ENCODE results near the gene BCL11A.
"Not testable (repeated sequence)": the region's sequence is repeated elsewhere in the genome, so short reads cannot be mapped to it uniquely, and the experiment has no call there.

BCL11A gene

DNA sequence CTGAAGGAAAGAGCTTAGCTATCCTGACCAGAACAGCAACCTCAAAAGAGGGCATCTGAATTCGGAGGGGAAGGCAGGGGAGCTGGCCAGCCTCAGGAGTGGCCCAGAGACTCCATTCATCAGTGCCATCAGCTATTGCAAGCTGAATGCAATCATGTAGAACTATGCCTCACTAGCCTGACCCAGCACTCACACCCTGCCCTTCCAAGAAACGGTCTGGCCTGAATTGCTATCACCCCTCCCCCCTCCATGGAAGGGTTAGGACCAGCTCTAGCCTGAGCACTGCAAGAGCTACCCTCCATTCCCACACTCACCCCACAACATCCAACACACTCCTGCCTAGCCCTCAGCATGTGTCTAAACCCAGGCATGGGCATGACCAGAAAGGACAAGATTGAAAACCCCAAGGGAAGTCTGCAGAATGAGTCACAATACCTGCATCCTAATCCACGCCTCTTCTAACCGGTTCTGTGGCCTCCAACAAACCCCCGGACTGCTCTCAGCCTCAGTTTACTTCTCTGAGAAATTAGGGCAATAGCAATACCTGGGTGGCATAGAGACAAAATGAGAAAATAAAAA, 120.3 kb downstream of the BCL11A start:
- no peak for DNase-seq (ENCODE audit: low read depth in 2 of 2)

DNA sequence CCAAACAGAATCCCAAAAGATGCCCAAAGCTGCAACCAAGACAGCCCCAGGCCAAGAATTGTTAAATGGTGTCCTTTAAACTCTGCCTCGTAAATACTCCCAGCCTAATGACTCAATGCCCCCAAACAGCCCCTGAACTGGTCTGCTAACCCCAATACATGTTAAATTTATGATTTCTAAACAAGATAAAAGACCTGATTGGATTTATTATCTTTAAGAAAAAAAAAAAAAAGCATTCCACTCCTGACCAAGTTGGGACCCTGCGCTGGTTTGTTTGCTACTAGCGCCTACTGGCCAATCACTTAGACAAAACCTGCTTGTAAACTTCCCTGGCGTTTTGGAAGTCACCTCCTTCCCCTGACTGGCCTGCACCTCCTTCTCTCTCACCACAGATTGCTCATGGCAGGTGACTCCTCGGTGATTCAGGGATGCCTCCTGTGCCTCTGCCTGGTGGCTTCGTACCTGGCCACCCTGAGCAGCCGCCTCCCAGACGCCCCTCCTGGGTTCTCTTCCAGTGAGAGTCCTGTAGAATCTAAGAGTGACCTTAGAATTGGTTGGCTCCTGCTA, 121.3 kb downstream of the BCL11A start:
- DNase-seq (ENCODE audit: low read depth in 2 of 2): no peak

DNA sequence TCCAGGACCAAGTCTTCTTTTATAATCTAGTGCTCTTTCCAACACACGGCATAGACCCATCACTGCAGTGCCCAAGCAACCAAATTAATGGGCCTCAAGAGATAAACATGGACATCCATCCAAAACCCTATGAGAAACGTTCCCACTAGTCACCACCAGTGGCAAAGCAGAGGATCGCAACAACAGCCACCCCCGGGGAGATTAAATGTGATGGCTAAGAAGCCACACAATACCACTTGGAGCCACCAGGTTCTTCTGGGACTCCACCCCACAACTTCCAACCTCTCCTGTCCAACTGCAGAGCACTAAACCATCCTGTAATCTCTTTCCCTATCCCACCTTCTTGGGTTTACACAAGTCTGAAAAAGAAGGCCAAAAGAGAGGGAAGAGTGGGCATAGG, 123.8 kb downstream of the BCL11A start:
- no peak for DNase-seq (ENCODE audit: low read depth in 2 of 2)

DNA sequence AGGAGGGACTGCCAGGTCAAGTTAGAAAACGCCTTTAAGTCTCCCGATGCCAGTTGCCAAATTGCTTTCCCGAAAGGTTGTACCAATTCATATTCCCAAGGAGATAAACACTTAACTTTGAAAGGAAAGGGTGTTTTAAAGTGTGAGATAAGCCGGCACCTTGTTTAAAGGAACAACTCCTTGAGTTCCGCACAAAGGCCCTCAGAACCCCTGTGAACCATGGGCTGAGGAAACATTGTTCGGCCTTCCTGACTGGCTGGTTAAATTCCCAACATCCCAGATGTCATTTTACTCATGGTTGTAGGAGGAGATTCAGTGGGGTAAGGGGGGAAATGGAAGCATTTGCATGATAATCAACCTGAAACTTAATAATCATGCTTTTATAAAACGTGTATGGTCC, 126.6 kb downstream of the BCL11A start:
- DNase-seq (ENCODE audit: low read depth in 2 of 2): no peak

DNA sequence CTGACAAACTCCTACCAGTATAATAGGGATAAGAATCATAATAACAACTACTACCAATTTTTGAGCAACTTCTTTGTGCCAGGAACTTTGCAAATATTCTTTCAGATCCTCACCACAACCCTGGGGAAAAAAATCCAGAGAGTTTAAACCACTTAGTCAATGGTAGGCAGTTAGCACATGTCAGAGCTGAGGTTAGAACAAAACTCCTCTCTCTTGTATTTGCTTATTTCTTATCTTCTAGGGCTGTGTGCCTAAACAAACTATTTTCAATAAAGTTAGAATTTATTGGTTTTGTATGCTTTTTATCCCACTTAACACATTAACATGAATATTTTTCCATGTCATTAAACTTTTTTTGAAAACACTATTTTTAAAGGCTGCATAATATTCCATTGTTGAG, 127.1 kb downstream of the BCL11A start:
- no peak for DNase-seq (ENCODE audit: low read depth in 2 of 2)

DNA sequence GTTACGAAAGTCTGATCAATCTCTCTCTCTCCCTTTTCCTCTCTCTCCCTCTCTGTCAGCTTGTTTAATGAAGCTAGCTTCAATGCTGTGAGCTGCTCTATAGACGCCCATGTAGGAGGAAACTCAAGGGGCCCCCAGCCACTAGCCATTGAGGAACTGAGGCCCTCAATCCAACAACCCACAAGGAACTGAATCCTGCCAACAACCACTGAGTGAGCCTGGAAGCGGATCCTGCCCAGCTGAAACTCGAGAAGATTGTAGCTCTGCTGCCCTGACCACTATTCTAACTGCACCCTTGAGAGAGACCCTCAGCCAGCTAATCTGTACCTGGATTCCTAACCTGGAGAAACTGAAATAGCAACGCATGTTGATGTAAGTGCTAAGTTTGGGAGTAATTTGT, 129.2 kb downstream of the BCL11A start:
- no peak for DNase-seq (ENCODE audit: low read depth in 2 of 2)

DNA sequence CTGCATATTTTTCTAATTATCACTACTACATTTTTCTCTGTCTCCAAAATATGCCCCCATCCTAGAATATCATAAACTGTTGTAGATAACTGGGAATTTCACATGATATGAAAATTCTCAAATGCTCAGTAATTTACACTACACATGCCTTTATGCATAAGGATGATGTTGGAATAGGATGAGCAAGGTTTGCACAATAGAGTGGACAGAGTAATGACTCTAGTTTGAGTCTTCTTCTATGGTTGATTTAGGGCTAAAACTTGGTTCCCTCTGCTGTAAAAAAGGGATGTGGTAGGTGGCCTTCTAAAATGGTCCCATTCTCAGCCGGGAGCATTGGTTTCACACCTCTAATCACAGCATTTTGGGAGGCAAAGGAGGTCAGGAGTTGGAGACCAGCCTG, 129.9 kb downstream of the BCL11A start:
- no peak for DNase-seq (ENCODE audit: low read depth in 2 of 2)

DNA sequence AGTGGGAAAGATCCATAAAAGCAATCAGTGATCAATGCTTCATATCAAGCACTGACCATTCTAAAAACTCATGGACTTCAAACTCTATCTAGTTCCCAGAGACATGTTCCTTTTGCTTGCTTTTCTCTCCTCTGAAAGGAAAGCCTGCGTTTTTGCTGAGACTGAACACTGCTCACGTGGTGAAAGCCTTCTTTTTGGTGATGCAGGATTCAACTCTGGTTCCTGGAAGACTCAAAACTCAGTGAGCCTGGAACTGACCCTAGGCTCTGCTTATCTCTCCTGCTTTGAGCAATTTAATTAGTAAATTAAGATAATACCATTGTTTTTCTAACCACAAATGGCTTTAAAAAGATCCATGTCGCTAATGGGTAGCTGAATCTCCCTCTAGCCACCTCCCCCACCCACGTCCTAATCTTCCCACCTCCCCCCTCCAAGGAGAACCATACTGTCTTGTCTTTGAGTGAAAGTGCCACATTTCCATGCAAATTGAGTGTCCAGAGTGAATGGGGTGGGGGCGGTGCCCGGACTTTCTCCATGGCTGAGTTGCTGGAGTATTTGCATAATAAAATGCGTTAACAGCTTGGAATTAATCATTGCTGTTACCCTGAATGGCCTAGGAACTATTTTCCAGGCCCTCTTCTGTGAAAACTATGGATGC, 130.5 kb downstream of the BCL11A start:
- no peak for DNase-seq (ENCODE audit: low read depth in 2 of 2)

DNA sequence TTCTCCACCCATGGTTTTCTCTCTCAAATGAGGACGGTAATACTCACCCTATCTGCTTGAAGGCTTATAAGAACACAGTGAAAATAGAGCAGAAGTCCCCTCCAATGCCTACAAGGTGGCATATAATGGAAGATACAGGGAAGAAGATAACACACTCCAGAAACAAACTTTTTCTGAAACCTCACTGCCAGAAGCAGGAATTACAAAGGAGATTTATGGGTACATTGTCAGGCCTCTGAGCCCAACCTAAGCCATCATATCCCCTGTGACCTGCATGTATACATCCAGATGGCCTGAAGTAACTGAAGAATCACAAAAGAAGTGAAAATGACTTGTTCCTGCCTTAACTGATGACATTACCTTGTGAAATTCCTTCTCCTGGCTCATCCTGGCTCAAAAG, 136.2 kb downstream of the BCL11A start:
- not testable (repeated sequence) for DNase-seq (ENCODE audit: low read depth in 2 of 2)

DNA sequence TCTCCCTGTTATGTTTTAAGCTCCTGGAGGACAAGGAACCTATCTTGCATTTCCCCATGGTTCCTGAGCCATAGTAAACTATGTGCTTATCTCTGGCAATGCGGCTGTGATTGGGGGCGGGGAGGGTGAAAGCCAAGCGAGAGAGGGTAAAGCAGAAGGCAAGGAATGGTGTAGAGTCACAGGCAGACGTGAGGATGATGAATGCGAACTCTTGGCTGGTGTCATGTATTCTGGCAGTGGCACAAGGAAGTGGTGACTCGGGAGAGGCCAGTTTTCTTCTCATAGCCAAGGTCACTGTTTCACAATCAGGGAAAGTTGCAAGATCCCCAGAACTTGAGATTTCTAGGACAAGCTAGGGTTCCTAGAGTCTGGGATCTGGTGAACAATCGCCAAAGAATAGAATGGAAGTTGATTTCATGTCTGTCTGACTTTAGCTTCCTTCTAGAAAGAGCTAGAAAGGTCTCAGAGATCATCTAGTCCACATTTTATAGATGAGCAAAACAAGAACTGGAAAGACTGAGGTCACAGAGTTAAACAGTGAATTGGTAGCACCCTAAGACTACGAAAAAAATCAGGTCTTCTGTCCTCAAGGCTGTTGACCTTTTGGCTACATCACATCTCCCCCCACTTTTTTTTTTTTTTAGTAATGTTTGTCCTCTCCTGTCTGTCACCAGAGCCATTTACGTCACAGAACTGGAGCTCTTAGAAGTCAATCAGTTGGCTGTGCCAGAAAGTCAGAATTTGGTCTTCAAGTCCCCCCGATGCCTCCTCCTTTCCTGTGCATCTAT, 137.0 kb downstream of the BCL11A start:
- DNase-seq (ENCODE audit: low read depth in 2 of 2): no peak

DNA sequence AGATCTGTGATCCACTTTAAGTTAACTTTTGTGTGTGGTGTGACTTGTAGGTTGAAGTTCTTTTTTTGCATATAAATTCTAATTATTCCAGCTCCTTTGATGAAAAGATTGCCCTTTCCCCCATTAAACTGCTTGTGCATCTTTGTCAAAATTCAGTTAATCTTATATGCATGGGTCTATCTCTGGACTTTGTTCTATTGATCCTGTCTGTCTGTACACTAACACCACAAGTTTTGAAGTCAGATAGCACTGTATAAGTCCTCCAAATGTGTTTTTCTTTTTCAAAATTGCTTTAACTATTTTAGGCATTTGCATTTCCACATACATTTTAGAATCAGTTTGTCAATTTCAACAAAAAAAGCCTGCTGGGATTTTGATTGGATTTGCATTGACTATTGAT, 137.6 kb downstream of the BCL11A start:
- DNase-seq (ENCODE audit: low read depth in 2 of 2): no peak

DNA sequence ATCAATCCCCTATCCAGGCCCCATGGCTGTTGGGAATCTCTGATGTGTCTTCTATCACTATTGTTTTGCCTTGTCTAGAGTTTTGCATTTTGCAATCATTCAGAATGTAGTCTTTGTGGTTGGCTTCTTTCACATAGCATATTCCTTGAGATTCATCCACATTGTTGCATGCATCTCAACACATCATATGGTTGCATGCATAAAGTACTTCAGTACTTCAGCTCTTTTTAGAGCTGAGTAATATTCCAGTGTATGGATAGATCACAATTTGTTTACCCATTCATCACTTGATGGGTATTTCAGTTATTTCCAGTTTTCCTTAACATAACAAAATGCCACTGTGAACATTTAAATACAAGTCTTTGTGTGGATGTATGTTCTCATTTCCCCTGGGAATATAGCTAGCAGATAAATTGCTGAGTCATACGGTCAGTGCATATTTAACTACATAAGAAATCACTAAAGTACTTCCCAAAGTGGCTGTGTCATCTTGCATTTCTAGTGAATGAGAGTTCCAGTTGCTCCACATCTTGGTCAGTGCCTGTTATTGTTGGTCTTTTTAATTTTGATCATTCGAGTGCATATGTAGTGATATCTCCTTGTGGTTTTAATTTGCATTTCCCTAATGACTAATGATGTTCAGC, 138.8 kb downstream of the BCL11A start:
- no peak for DNase-seq (ENCODE audit: low read depth in 2 of 2)

DNA sequence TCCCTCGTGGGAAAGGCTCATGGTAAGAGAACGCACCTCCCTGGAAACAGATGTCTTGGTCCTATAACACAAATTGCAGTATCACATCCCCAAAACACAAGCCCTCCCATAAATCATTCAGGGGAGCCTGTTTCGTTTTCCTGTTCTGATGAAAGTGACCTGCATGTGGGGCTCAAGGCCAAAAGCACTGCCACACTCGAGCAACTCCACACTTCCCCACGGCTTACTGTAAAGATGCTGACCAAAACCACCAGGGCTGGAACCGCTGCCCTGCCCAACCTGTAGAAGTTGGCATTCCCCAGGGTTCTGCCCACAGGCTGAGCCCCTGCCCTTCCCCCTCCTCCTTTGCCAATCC, 139.7 kb downstream of the BCL11A start:
- DNase-seq (ENCODE audit: low read depth in 2 of 2): no peak

DNA sequence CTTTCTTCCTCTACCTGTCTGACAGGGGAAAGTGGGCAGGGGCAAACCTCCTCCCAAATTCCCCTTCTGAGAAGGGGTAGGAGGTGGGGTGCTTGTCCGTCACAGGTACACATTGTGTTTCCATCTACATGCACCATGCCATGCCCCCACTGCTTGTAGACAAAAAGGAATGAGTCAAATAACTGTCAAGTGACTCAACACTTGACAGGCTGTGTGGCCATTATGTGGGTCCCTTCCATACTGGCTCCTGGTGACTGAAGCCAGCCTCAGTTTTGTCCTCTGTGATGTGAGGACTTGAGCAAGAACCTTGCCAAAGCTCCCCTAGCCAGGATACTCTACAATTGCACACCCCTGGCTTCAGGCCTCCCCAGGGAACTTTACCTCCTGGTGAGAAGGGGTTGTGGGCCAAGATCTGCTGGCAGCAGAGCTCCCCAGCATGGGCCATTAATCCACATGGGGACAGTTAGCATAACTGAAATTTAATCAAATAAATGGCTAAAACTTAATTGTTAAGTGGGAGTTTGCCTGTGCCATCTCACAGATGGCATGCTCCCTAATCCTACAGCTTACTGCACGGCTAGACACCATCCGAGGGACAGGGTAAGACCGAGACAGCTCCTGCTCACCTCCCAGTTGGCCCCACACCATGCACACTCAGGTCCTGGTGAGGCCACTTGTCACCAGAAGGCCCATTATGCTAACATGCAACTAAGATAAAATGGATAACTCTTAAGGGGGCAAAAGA, 140.2 kb downstream of the BCL11A start:
- no peak for DNase-seq (ENCODE audit: low read depth in 2 of 2)

DNA sequence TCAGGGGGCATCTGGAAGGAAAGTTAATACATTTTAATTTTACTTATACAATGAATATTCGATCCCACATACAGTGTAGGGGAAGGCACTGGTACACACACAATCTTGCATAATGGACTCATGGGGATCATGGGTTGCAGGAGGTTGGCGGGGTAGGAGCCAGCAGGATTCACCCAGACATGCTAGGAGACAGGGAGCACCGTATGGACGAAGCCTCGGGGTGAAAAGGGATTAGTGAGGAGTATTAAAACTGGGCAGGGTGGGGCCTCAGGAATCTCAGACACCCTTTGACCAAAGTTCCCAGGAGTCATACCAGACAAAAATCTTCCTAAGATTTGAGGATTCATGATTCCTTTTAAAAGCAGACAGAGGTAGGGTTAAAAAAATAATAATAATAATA, 140.8 kb downstream of the BCL11A start:
- no peak for DNase-seq (ENCODE audit: low read depth in 2 of 2)

DNA sequence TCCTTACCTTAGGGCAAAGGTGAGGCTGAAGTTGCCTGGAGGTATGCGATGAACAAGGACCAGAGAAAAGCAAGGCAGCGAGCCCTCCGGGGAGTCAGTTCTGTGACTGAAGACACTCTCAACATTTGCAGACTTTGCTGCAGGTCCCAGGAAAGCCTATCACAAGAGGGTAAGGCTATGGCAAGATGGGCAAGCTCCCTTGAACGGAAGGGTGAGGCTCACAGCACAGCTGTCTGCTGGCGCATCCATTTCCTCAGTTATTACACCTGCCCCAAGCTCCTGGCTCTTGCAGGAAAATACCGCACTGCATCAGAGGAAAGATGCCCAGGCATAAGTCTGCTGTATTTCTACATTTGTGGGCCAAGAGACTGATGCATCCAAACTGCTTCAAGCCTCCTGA, 141.4 kb downstream of the BCL11A start:
- DNase-seq (ENCODE audit: low read depth in 2 of 2): no peak

DNA sequence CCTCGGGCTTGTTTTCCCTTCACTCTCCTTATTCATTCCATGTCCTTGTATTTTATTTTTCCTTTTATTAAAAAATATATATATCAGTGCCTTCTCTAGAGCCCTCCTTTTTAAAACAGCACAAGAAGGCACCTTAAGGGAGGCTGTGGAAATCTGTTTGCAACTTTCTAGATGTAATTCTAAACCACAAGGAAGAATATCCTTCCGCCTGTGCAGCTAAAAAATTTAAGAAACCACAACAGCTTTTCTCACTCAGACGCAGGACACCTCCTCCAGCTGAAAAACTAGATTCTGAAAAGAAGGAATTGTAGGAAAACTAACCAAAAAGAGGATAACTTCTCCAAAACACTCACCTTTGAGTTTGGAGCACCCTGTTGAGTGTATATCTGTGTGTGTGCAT, 142.2 kb downstream of the BCL11A start:
- DNase-seq (ENCODE audit: low read depth in 2 of 2): no peak

DNA sequence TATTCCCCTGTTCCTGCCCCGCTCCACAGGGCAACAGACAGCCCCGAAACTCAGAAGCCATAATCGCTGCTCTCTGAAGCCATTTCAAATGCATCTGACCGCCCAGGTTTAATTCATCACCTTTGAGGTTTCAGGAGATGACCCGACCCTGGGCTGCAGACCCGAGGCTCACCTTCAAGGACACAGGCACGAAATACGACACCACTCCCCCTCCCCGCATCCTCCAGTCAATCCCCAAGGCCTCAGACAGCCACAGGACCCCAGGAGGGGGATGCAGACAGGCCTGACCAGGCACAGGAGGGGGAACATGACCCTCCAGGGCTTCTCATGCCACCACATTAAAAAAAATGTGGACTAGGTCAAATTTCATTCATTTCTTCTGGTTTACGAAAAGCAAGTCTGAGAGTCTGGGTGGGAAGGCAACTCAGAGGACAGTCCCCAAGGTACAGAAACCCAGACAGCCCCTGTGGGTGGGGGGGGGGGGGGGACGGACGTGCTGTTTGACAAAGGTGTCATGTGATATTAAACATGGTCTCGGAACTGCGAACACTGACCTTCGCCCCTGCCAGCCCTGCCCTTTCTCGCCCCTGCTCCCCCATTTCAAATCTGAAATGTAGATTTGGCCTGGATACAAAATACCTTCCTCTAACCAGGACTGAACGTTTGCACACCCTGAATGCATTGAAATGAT, 142.9 kb downstream of the BCL11A start:
- no peak for DNase-seq (ENCODE audit: low read depth in 2 of 2)

DNA sequence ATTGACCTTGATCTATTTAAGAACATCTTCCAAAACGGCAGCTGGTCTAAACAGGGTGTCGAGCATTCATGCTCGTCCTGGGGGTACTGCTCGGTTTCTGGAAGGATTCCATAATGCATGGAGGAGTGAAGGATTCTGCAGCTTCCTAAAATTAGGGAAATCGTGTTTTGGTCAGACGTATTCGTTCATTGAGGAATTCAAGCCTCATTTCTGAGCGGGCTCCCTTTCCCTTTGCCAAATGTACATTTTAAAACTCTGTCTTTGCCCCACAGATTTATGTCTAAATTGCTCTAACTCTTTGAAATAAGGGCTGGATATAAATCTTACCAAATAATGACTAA, 144.0 kb downstream of the BCL11A start:
- no peak for DNase-seq (ENCODE audit: low read depth in 2 of 2)

DNA sequence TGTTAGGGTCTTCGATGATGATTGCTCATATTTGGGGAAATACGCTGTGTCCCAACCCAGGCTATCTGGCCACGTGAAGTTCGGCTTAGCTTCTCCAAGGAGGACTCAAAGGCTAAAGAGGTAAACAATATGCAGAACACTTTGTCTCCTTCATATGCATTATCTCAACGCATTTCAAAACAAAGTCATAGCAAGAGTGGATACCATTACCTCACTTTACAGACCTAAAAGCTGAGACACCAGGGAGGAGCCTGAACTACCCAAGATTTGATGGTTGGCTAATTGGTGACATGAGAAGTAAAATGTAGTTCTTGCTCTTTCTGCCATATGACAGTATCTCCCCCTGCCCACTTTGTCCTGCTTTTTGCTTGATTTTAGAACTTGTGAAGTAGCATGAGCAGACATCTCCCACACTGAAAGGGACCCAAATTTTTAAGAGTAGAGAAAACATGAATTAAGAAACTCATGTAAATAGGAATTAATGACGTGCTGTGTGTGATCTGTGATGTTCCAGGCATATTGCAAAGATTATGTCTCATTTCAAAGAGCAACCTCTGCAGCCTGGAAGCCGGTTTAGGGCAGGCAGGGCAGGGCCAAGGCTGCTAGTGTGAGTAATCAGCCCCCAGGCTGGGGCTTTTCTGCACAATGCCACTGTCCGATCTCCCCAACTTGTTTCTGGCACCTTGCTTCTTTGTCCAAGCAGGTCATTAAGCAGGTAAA, 144.5 kb downstream of the BCL11A start:
- no peak for DNase-seq (ENCODE audit: low read depth in 2 of 2)

DNA sequence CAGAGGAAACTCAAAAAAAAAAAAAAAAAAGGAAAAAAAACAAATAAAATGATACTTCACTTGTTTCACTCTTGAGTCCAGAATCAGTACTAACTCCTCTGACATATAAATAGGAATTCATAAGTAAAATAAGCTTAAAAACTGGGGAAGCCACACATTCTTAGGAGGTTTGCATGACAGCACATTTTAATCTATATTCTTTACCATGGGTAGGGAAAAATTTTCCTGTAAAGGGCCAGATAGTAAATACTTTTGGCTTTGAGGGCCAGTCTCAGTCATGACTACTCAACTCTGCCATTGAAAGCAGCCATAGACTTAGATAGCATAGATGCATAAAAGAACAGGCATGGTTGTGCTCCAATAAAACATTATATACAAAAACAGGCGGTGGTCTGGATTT, 145.2 kb downstream of the BCL11A start:
- DNase-seq (ENCODE audit: low read depth in 2 of 2): no peak
